WI38 (cell line): ENCODE measurements around the gene PPARG.

Experiments
- H3K4me3 ChIP-seq: 2 replicates; pipeline ENCODE4 v1.5.1; 2011; ENCODE audit warnings: low read depth, mild to moderate bottlenecking, control low read depth, low read length
- TF ChIP-seq, protein P1 (sequence below): IDR thresholded peaks from 2 replicates; pipeline ENCODE4 v1.5.1; 2012; ENCODE audit warnings: low read depth, mild to moderate bottlenecking, control low read depth, low read length

PPARG gene

DNA sequence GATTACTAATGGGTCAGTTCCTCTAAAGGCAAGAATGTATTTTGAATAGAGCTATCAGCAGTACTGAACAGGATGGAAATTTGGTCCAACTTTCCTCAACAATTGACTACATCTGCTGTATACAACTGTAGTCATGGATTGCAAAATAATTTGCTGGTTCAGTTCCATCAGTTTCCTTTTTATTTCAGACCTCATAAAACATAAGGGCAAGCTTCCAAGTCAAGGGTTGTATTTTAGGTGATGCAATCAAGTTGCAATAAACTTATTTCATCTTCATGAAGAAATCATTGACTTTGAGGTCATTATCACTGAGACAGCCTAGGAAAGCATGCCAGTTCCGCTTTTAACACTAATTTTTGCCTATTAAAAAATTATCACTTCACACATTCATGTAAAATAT lies 105.0 kb downstream of the PPARG start:
- TF ChIP-seq, protein P1, sequence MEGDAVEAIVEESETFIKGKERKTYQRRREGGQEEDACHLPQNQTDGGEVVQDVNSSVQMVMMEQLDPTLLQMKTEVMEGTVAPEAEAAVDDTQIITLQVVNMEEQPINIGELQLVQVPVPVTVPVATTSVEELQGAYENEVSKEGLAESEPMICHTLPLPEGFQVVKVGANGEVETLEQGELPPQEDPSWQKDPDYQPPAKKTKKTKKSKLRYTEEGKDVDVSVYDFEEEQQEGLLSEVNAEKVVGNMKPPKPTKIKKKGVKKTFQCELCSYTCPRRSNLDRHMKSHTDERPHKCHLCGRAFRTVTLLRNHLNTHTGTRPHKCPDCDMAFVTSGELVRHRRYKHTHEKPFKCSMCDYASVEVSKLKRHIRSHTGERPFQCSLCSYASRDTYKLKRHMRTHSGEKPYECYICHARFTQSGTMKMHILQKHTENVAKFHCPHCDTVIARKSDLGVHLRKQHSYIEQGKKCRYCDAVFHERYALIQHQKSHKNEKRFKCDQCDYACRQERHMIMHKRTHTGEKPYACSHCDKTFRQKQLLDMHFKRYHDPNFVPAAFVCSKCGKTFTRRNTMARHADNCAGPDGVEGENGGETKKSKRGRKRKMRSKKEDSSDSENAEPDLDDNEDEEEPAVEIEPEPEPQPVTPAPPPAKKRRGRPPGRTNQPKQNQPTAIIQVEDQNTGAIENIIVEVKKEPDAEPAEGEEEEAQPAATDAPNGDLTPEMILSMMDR = no peak
- no peak overlapping the region for H3K4me3 ChIP-seq

DNA sequence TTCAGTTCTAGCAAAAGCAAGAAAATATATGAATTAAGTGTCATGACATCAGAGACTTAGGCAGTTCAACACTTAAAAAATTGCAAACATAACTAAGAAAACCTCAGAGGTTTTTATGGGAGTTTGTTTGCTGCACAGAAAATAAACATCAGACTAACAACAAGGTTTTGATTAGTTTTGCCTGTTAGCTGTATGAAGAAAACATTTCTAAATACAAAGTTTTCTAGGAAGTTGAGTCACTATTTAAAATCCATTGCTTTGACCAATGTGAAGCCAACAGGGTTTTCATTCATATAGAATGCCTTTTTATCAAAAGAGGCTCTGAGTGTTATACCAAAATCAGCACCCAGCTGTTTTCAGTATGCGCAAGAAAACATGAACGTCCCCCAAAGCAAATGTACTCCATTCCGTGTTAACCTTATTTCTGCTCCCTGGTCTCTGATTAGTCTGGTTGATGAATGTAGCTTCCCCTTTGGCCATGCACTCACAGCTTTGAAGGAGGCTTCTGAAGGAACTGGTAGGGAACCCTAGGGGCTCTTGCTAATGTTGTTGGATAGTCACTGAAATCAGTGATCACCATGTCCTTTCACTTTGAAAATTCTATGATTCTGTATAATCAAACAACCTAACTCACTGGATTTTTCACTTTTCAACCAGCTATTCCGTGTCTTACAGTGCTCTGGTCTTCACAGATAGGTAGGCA lies 105.8 kb downstream of the PPARG start:
- H3K4me3 ChIP-seq = no peak overlapping the region
- TF ChIP-seq, protein P1 = no peak

DNA sequence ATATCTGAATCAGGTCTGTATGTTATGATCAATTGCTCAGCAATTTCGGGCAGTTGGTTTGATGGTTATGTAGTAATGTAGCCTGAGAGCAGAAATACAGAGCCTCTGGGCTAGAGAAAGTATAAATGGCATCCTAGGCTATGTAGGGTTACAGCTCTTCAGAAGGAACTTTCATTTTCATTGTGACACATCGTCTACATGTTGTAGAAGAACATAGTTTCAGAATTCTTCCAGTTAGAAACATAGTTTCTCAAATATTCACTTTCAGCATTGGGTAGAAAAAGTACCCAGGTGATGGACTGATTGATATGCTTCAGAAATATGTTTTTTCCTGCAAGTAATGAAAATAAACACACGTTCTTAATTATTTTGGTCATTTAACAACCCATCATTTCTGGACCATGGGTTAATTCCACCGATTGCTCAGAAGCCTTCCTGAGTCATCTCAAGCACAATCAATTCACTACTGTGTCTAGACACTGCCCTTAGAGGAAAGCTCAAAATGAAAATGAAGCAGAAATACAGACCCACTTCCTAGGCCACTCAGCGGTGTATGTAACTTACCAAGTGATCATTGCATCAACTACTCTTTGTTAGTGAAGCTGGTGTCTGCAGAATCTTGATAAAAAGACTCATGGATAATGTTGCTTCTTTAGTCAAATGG lies 106.6 kb downstream of the PPARG start:
- no peak overlapping the region for H3K4me3 ChIP-seq
- TF ChIP-seq, protein P1 = no peak

DNA sequence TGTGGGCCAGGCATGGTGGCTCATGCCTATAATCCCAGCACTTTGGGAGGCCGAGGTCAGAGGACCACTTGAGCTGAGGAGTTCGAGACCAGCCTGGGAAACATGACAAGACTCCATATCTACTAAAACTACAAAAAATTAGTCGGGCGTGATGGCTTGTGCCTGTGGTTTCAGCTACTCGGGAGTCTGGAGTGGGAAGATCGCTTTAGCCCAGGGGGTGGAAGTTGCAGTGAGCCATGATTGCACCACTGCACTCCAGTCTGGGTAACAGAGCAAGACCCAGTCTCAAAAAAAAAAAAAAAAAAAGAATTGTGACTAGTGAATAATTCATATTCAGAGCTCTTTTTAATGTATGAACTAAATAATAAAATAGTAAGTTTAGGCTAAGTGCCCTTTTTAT lies 107.6 kb downstream of the PPARG start:
- TF ChIP-seq, protein P1 = no peak
- no peak overlapping the region for H3K4me3 ChIP-seq

DNA sequence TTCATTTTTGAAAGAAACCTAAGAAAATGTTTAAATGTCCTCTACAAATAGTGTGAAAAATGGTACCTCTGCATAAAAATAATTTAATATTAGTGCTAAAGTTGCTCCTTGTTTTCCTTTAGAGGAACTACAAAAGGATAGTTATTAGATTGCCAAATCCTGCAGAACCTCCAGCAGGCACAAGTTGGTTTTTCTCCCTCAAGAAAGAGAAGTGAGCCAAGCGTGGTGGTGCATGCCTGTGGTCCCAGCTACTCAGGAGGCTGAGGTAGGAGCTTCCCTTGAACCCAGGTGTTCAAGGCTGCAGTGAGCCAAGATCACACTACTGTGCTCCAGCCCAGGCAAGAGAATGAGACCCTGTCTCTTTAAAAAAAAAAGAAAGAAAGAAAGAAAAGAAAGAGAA lies 110.4 kb downstream of the PPARG start:
- TF ChIP-seq, protein P1 = no peak
- no peak overlapping the region for H3K4me3 ChIP-seq

DNA sequence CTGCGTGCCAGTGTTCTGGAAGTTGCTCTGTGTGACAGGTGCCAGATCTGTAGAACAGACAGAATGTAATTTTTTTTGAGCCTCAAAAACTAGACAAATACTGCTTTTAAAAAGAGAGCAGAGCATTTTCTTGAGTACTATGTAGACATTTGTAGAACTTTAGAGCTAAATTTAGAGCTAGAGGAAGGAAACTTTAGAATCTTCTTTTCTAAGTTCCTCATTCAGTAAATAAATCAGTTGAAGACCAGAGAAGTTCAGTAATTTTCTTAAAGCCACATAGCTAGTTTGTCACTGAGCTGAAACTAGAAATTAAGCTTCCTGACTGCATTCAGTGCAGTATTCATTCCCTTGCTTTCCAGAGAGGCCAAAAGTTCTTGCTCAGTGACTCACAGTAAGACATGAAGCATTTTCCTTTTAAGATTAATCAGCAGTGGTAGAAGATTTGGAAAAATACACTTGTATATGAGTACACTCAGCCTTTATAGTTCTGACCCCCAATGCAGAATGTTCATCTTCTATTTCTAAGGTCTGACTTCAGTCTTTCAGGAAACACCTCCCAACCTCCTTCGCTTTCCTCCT lies 111.8 kb downstream of the PPARG start:
- H3K4me3 ChIP-seq = no peak overlapping the region
- TF ChIP-seq, protein P1 = no peak

DNA sequence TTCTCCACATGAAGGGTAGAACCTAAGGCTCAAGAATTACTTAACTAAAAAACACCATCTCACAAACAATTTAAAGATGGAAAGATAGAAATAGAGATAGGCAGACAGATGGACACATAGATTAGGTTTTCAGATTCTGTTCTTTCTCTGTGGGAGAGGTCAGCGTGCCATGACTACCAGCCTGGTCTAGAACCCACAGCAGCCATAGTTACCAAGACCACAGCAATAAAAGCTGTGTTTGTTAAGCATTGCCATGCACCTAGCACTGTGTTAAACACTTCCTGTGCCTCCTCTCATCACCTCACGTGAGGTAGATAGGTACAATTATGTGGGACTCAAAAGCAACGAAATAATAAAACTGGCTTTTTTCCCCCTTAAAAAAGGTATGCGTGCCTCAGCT lies 112.3 kb downstream of the PPARG start:
- H3K4me3 ChIP-seq = no peak overlapping the region
- TF ChIP-seq, protein P1 = no peak
